HG03575 (cell line): ENCODE measurements around the gene NLRP3.
A peak's percentile ranks its signal among the peaks of the same experiment; 100 is the strongest.

Source experiments
- ATAC-seq: cut with Tn5 transposase; IDR thresholded peaks from one replicate; pipeline ENCODE4 v1.9.1; 2021; ENCODE audit not compliant: unreplicated experiment, insufficient number of reproducible peaks, low FRiP score; ENCODE audit errors: extremely low read depth

The NLRP3 gene

DNA sequence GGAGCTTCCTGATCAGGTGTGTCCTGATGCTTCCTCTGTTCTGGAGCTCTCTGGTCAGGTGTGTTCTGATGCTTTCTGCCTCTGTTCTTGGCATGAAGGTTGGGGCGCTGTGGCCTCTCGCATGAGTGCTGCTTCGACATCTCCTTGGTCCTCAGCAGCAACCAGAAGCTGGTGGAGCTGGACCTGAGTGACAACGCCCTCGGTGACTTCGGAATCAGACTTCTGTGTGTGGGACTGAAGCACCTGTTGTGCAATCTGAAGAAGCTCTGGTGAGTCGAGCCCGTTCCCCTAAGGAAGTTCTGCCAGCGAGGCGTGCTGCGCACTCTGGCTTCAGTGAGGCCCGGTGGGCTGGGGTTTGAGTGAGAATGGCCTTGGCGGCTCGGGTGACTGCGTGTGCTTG, 18.0 kb downstream of the NLRP3 start:
- ATAC-seq: no peak

DNA sequence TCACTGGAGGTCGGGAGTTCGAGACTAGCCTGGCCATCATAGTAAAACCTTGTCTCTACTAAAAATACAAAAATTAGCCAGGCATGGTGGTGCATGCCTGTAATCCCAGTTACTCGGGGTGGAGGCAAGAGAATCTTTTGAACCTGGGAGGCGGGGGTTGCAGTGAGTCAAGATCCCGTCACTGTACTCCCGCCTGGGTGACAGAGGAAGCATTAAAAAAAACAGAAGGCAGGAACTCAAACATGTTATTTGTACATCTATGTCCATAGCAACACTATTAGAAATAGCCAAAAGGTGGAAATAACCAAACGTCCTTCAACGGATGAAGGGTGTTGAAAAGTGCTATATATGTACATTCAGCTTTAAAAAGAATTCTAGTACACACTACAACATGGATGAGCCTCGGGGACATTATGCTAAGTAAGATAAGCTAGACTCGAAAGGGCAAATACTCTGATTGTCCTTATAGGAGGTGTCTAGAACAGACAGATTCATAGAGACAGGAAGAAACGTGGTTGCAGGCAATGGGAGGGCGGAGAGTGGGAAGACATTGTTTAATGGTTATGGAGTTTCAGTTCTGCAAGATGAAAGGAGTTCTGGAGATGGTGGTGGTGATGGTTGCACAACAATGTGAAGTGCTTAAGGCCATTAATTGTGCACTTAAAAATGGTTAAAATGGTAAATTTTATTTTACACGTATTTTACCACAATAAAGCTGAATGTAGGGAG, 19.2 kb downstream of the NLRP3 start:
- peak; percentile 39 for ATAC-seq

DNA sequence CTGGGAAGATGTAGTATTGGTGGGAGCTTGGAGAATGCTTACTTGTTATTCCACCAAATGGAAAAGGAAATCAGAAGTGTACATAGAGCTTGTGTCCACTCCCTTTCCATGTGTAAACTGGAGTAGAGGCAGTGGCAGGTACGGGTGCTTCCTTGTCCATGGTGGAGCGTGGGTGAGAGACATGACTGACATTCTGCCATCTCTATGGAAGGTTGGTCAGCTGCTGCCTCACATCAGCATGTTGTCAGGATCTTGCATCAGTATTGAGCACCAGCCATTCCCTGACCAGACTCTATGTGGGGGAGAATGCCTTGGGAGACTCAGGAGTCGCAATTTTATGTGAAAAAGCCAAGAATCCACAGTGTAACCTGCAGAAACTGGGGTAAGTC, 19.8 kb downstream of the NLRP3 start:
- ATAC-seq: no peak

DNA sequence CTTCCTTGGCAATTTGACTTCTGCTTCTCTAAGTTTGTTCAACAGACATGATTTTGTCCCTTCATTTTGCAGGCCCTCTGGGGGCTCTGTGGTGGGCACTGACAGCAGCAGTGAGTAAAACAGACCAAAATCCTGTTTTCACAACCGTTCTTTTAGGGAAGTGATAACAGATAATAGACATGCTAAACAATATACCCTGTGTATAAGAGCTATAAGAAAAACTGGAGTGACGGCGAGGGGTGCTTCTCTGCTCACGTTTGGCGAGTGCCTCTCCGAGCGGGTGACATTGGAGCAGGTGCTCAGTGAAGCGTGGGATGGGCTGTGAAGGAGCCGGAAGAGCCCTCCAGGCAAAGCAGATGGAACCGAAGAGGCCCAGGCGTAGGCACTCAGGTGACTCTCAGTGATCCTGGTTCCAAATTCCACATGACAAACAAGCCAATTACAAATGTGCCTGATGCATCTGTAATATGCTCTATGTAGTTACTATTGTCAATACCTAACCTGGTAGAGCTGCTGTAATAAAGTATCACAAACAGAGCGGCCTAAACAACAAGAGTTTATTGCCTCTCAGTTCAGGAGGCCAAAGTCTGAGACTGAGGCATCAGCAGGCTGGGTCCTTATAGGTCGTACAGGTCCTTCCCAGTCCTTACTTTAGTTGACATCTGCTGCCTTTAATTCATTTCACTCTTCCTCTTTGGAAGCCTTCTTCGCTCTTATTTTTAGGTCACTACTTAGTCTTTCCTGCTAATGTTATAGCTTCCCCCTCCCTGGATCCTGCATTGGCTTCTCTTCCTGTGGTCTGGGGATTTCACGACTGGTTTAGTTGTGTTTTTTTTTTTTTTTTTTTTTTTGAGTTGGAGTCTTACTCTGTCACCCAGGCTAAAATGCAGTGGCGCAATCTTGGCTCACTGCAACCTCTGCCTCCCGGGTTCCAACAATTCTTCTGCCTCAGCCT, 21.9 kb downstream of the NLRP3 start:
- no peak for ATAC-seq

DNA sequence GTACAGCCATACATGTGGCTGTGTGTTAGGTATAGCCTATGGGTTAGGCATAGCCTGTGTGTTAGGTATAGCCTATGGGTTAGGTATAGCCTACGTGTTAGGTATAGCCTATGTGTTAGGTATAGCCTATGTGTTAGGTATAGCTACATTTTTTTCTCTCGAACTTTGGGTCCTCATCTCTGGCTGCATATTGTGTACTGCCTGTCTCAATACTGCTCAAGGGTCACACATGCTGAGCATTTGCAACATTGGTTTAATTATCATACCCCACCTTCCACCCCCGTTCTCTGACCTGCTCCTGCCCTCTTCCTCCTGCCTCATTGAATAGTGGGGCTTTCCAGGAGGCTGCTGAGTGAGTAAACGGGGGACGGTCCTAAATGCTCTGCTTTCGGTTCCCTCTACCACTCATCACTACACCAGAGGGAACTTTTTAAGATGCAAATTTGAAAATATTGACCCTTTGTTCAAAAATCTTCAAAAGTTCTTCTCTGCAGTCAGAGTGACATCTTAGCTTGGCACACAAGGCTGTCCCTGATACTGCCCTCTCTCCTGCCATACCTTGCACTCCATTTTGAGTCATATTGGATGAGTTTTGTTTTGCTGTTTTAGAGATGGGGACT, 24.1 kb downstream of the NLRP3 start:
- peak; percentile 89 for ATAC-seq

DNA sequence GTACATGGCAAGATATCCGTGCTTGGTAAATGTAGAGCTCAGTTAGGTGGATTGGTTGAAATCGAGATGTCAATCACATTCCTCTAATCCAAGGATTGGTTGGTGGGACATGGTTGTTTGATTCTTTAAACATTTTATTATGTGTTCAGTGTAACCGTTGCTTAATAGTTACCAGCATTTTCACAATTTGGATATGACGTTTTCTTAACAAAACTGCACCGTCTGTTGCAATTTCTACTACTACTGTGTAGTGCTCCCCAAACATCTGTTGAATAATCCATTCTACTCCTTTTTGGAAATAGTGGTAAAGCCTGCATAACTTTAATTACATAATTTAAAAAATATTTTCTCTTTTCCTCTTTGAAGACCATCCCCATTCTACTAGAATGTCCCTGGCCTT, 25.6 kb downstream of the NLRP3 start:
- no peak for ATAC-seq

- ATAC-seq: no peak
Measured at GRCh38 chr1:247442164-247442563, 26.2 kb downstream of the NLRP3 start.

DNA sequence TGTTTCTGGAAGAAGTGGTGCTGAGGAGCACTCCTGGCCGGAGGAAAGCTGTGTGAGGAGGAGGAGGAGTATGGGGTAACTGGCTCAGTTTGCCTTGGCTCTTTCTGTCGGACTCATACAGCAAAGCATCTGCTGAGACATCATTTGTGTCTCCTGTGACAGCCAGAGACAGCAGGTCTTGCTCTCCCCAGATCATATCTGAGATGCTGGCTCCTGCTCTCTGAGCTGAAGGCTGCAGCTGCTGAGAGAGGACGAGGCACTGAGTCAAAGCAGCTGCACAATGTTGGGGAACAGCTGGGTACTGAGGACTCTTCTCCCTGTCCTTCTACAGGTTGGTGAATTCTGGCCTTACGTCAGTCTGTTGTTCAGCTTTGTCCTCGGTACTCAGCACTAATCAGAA, 27.7 kb downstream of the NLRP3 start:
- no peak for ATAC-seq

DNA sequence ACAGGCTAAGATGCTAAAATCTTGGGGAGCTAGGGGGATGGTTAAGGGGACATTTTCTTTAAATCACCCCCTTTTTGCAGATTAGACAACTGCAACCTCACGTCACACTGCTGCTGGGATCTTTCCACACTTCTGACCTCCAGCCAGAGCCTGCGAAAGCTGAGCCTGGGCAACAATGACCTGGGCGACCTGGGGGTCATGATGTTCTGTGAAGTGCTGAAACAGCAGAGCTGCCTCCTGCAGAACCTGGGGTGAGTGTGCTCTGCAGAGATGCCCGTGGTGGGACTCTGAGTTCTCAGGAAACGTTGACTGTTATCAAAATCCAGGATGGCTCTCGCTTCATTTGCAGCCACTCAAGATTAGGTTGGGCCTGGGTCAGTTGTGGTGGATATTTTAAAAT, 28.6 kb downstream of the NLRP3 start:
- no peak for ATAC-seq

DNA sequence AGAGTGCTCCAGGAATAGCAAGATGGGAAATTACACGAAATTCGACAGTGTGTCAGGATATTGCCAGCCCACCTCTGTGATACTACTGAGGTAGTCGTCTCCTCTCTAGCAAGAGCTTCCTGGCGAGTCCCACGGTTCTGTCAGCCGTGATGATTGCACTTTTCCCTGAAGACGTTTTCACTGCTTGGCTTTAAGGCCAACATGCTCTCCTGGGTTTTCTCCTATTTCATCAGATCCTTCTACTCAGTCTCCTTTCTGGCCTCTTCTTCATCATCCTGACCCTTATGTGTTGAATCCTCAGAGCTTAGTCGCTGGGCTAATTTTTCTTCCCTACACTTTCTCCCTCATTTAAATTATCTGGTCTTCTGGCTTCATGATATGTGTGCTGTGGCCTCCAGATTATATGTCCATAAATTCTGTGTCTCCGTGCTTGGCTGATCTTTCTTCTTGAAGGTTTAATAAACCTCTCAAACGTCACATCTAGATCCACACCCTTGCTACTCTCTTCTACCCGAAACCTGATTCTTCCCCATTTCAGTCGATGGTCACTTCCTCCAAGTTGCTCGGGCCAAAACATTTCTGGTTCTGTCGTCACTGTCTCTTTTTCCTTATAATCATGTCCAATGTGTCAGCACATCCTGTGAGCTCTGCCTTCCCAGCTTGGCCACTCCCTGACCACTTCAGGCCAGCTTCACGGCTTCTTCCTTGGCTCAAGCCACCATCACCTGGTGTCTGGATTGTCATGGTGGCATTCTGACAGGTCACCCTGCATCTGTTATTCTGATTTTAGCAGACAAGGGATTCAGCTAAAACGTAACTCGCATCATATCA, 29.8 kb downstream of the NLRP3 start:
- no peak for ATAC-seq

- ATAC-seq: no peak
Measured at GRCh38 chr1:247447162-247447909, 31.4 kb downstream of the NLRP3 start.

DNA sequence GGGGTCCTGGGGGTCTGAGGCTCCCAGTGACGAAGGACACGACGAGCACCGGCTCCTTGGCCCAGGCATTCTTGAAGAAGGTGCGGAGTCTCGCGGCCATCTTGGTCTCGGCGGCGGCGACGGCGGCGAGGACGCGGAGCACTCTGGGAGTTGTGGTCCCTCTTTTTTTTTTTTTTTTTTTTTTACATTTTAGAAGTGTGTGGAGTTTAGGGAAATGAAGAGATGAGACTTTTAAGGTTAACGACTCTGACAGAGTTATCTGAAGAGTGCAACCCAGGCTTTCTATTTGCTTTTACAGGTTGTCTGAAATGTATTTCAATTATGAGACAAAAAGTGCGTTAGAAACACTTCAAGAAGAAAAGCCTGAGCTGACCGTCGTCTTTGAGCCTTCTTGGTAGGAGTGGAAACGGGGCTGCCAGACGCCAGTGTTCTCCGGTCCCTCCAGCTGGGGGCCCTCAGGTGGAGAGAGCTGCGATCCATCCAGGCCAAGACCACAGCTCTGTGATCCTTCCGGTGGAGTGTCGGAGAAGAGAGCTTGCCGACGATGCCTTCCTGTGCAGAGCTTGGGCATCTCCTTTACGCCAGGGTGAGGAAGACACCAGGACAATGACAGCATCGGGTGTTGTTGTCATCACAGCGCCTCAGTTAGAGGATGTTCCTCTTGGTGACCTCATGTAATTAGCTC, 32.3 kb downstream of the NLRP3 start:
- ATAC-seq: no peak

- no peak for ATAC-seq
Measured at GRCh38 chr1:247451388-247452010, 35.5 kb downstream of the NLRP3 start.

- ATAC-seq: no peak
Measured at GRCh38 chr1:247452447-247453039, 36.6 kb downstream of the NLRP3 start.

GRCh38 chr1:247453245-247453644, 37.3 kb downstream of the NLRP3 start:
- ATAC-seq: no peak

GRCh38 chr1:247453997-247454396, 38.0 kb downstream of the NLRP3 start:
- ATAC-seq: no peak

GRCh38 chr1:247456021-247456420, 40.0 kb downstream of the NLRP3 start:
- no peak for ATAC-seq
